Gastroesophageal sphincter (tissue), 3 donors: ENCODE results near the gene NLRP12.

Source experiments
- CTCF ChIP-seq, 4 experiments: fragments of 200-600 bp in 2 of 4; fragments of 450-650 bp in 2 of 4; sonication (generic) in 1 of 4; IDR thresholded peaks; one replicate each; pipeline ENCODE4 v1.5.1; 2017 to 2019; ENCODE audit warnings: antibody characterized with exemption in 4 of 4, mild to moderate bottlenecking in 2 of 4, moderate library complexity in 2 of 4
- EP300 ChIP-seq: sonication (generic); formaldehyde crosslinking; IDR thresholded peaks from one replicate; pipeline ENCODE4 v1.6.1; 2017; ENCODE audit warnings: antibody characterized with exemption, mild to moderate bottlenecking
- POLR2AphosphoS5 ChIP-seq: sonication (generic); formaldehyde crosslinking; IDR thresholded peaks from one replicate; pipeline ENCODE4 v1.6.1; 2017; ENCODE audit warnings: antibody characterized with exemption

GRCh38 chr19:53826876-53827275 lies 2.8 kb upstream of the NLRP12 start:
- TF ChIP-seq CTCF (IDR thresholded peaks at IDR 0.05) = no peak
- no peak for TF ChIP-seq POLR2AphosphoS5
- TF ChIP-seq EP300 = no peak
